ENCODE measurements around the gene ZNHIT1. TPM values are rescaled to one million over a fixed set of nuclear protein-coding genes. Genes with fewer than 3 reads are reported as not detected.

Gene ZNHIT1
- 10 to 100 TPM; 47.3 to 69.3 (median 60.4) TPM for total RNA-seq
- 100 to 1,000 TPM in 2 of 3 donors, 10 to 100 TPM in 1; 86.3 to 127 (median 103) TPM for polyA plus RNA-seq
- long read RNA-seq, donor 1, transcript ZNHIT1-203 (4 exons, 2,898 nt) = minor isoform, 8 of 71 reads
- long read RNA-seq, donor 1, transcript ZNHIT1-201 (5 exons, 1,225 nt) = major isoform, 57 of 71 reads
- long read RNA-seq, donor 1, partial matches to known transcripts = 6 of 71 reads
- long read RNA-seq, donor 1, other reads (novel, unspliced or antisense) = 0 of 71 reads
- long read RNA-seq, donor 2, transcript ZNHIT1-203 (4 exons, 2,898 nt) = minor isoform, 7 of 47 reads
- long read RNA-seq, donor 2, transcript ZNHIT1-201 (5 exons, 1,225 nt) = major isoform, 40 of 47 reads
- long read RNA-seq, donor 2, partial matches to known transcripts = 0 of 47 reads
- long read RNA-seq, donor 2, other reads (novel, unspliced or antisense) = 0 of 47 reads

DNA sequence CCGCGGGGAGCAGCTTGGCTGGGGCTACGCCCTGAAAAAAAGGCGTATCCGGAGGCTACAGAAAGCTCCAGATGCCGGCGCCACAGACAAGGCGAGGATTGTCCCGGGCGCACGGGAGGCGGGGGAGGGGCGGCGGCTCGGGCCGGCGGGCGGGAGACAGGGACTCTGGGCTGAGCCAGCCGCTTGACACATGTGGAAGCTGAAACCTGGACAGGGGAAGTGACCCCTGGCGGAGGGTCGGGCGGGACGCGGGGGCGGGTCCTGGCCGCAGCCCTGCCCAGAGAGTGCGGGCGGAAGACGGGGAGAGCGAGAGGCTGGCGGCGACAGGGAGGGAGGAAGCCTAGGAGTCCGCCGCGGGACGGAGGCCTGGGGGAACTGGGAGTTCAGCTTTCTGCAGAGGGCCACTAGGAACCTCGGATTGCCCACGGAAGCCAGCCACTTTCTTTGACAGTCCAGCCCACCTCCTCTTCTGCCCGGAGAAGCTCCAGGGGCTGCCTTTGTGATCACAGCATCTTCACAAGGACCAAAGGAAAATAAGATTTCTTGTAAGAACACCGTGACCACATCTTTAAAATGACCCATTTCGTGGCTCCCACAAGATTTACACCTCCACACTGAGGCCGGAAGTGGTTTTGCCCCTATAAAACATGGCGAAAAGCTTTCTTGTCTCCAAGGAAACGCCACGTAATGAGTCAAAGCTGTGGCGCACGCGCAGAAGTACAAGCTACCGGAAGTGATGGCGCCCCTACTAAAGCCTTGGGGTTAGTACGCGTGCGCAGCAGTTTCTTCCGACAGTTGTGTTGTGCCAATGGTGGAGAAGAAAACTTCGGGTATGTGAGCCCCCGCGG is at the start of gene ZNHIT1, which contains the start of gene PLOD3:
Gene ZNHIT1, plus strand, starts transcription at position 778 of the 848 bp plus-strand sequence. Its CDS starts 31 bp downstream, at position 809.
Gene PLOD3, minus strand, starts transcription at position 194 of the 848 bp plus-strand sequence. CDS start 307 bp downstream, outside the sequence.
- H3K4me3 ChIP-seq = peak within 1 kb of the TSS; percentile 65 to 92 (median 88)
- peak within 1 kb of the TSS; percentile 66 to 97 (median 94) for H3K27ac ChIP-seq
- TF ChIP-seq POLR2A (IDR thresholded peaks at IDR 0.05) = no peak
- TF ChIP-seq CTCF (IDR thresholded peaks at IDR 0.05 in 8 of 11, conservative IDR thresholded peaks at IDR 0.05 in 3 of 11) = peak in 7 of 11 experiments; percentile 18 to 42 (median 35)
- peak; percentile 62 to 87 (median 83) for TF ChIP-seq POLR2AphosphoS5 (IDR thresholded peaks at IDR 0.05)
- H3K4me1 ChIP-seq = peaks cover 20 to 74% (median 48%) of the 10 kb centered on the region in 6 donors
- intact Hi-C loops (cut with DNase I; ENCODE audit: low total_unique reads) = no loop called here
- WGBS, 5 donors = 0 to 1% (median 1%) methylated on average over 35 to 57 of the region's 57 CpGs
- peaks cover 0 to 55% (median 23%) of the 10 kb centered on the region in 6 donors for H3K36me3 ChIP-seq
- H3K27me3 ChIP-seq (replicated peaks in 1 of 7) = no peaks in the 10 kb centered on the region
- DNase-seq = peak; percentile 96
- H3K9me3 ChIP-seq = no peaks in the 10 kb centered on the region

- no peak overlapping the region for H3K4me3 ChIP-seq
- H3K27me3 ChIP-seq (replicated peaks in 1 of 7) = peaks cover 19 to 100% (median 100%) of the 10 kb centered on the region in 7 donors
- peaks cover 54 to 84% (median 69%) of the 10 kb centered on the region in 6 donors for H3K4me1 ChIP-seq
- no peak overlapping the region for H3K27ac ChIP-seq
- TF ChIP-seq POLR2AphosphoS5 (IDR thresholded peaks at IDR 0.05) (no peak), CTCF (IDR thresholded peaks at IDR 0.05 in 8 of 11, conservative IDR thresholded peaks at IDR 0.05 in 3 of 11) (no peak), POLR2A (IDR thresholded peaks at IDR 0.05) (no peak)
- H3K9me3 ChIP-seq = peaks cover 0 to 6% (median 0%) of the 10 kb centered on the region in 8 donors
- no peaks in the 10 kb centered on the region for H3K36me3 ChIP-seq
- DNase-seq = no peak
- WGBS, 5 donors = 2 to 7% (median 3%) methylated on average over 6 of the region's 6 CpGs
- intact Hi-C loops (cut with DNase I; ENCODE audit: low total_unique reads) = no loop called here
Measured at GRCh38 chr7:101168412-101169049, 49.4 kb upstream of the ZNHIT1 start.

GRCh38 chr7:101169110-101169837 is 48.7 kb upstream of the ZNHIT1 start:
- TF ChIP-seq CTCF (IDR thresholded peaks at IDR 0.05 in 8 of 11, conservative IDR thresholded peaks at IDR 0.05 in 3 of 11) = no peak
- no peak for TF ChIP-seq POLR2AphosphoS5 (IDR thresholded peaks at IDR 0.05)
- no peak for TF ChIP-seq POLR2A (IDR thresholded peaks at IDR 0.05)
- H3K4me1 ChIP-seq = peaks cover 47 to 84% (median 69%) of the 10 kb centered on the region in 6 donors
- intact Hi-C loops (cut with DNase I; ENCODE audit: low total_unique reads) = no loop called here
- no peak for DNase-seq
- no peaks in the 10 kb centered on the region for H3K36me3 ChIP-seq
- H3K27ac ChIP-seq = no peak overlapping the region
- H3K9me3 ChIP-seq = peaks cover 0 to 9% (median 0%) of the 10 kb centered on the region in 8 donors
- WGBS, 5 donors = 3 to 6% (median 4%) methylated on average over 17 to 18 of the region's 18 CpGs
- no peak overlapping the region for H3K4me3 ChIP-seq
- peaks cover 22 to 100% (median 100%) of the 10 kb centered on the region in 7 donors for H3K27me3 ChIP-seq (replicated peaks in 1 of 7)

Data from spleen (tissue), 13 donors.